Measurements from ENCODE around the gene NEUROD4. TPM values are rescaled to one million over a fixed set of nuclear protein-coding genes. Genes with fewer than 3 reads are reported as not detected.

Gene NEUROD4
- total RNA-seq, 2 experiments from 2014 or later: not detected

- Mint-ChIP-seq H3K4me3 (no peak overlapping the region), H3K4me1 (ENCODE audit: low read depth) (peaks cover 27% of the 10 kb centered on the region), H3K9me3 (no peaks in the 10 kb centered on the region), H3K36me3 (no peaks in the 10 kb centered on the region), H3K27ac (no peak overlapping the region), H3K27me3 (peaks cover 2% of the 10 kb centered on the region)
- intact Hi-C loops (cut with micrococcal nuclease): no loop called here
- no peak for DNase-seq
- POLR2A ChIA-PET: no interaction called here
- CTCF ChIA-PET: no interaction called here
Observed at GRCh38 chr12:55039395-55040354, 19.9 kb downstream of the NEUROD4 start.

- POLR2A ChIA-PET: no interaction called here
- peaks cover 15% of the 10 kb centered on the region for H3K4me1 Mint-ChIP-seq (ENCODE audit: low read depth)
- H3K27ac Mint-ChIP-seq: no peak overlapping the region
- no peak for DNase-seq
- H3K27me3 Mint-ChIP-seq: peaks cover 2% of the 10 kb centered on the region
- H3K9me3 Mint-ChIP-seq: no peaks in the 10 kb centered on the region
- intact Hi-C loops (cut with micrococcal nuclease): no loop called here
- CTCF ChIA-PET: interaction anchor here (0.9 to 2.7 kb wide), 2 partner anchors 9 to 27 kb away, joined by 3 to 7 read pairs; no protein-coding TSS in a partner anchor
- H3K4me3 Mint-ChIP-seq: no peak overlapping the region
- H3K36me3 Mint-ChIP-seq: no peaks in the 10 kb centered on the region
Observed at GRCh38 chr12:55041345-55042055, 21.7 kb downstream of the NEUROD4 start.

GRCh38 chr12:55043542-55043941 lies 23.8 kb downstream of the NEUROD4 start:
- Mint-ChIP-seq H3K4me1 (ENCODE audit: low read depth) (no peaks in the 10 kb centered on the region), H3K9me3 (no peaks in the 10 kb centered on the region), H3K27me3 (peaks cover 2% of the 10 kb centered on the region), H3K36me3 (no peaks in the 10 kb centered on the region), H3K4me3 (no peak overlapping the region), H3K27ac (no peak overlapping the region)
- POLR2A ChIA-PET: no interaction called here
- CTCF ChIA-PET: interaction anchor here (1.1 to 2.7 kb wide), 4 partner anchors 25 to 50 kb away, joined by 3 to 9 read pairs (median 6); no protein-coding TSS in a partner anchor
- no peak for DNase-seq
- intact Hi-C loops (cut with micrococcal nuclease): no loop called here

- Mint-ChIP-seq H3K4me3 (no peak overlapping the region), H3K36me3 (no peaks in the 10 kb centered on the region), H3K4me1 (ENCODE audit: low read depth) (no peaks in the 10 kb centered on the region), H3K27ac (no peak overlapping the region), H3K27me3 (peaks cover 2% of the 10 kb centered on the region), H3K9me3 (no peaks in the 10 kb centered on the region)
- POLR2A ChIA-PET: no interaction called here
- CTCF ChIA-PET: interaction anchor here (1.1 to 1.4 kb wide), 2 partner anchors 28 to 51 kb away, joined by 3 to 9 read pairs; no protein-coding TSS in a partner anchor
- intact Hi-C loops (cut with micrococcal nuclease): no loop called here
- no peak for DNase-seq
Observed at GRCh38 chr12:55044135-55044534, 24.4 kb downstream of the NEUROD4 start.

- H3K4me3 Mint-ChIP-seq: no peak overlapping the region
- H3K9me3 Mint-ChIP-seq: no peaks in the 10 kb centered on the region
- H3K36me3 Mint-ChIP-seq: no peaks in the 10 kb centered on the region
- no peaks in the 10 kb centered on the region for H3K4me1 Mint-ChIP-seq (ENCODE audit: low read depth)
- ChIA-PET CTCF (interaction anchor here (1.1 to 5.0 kb wide), 3 partner anchors 18 to 391 kb away, joined by 3 to 29 read pairs (median 7); no protein-coding TSS in a partner anchor), POLR2A (no interaction called here)
- intact Hi-C loops (cut with micrococcal nuclease): no loop called here
- no peak overlapping the region for H3K27ac Mint-ChIP-seq
- DNase-seq: no peak
- H3K27me3 Mint-ChIP-seq: no peaks in the 10 kb centered on the region
Observed at GRCh38 chr12:55049676-55050075, 29.9 kb downstream of the NEUROD4 start.

- Mint-ChIP-seq H3K4me1 (ENCODE audit: low read depth) (no peaks in the 10 kb centered on the region), H3K36me3 (no peaks in the 10 kb centered on the region), H3K27me3 (peaks cover 1% of the 10 kb centered on the region), H3K4me3 (no peak overlapping the region), H3K27ac (no peak overlapping the region), H3K9me3 (no peaks in the 10 kb centered on the region)
- DNase-seq: no peak
- ChIA-PET CTCF (interaction anchor here (1.3 to 2.6 kb wide), 2 partner anchors 17 to 21 kb away, joined by 6 to 9 read pairs; no protein-coding TSS in a partner anchor), POLR2A (no interaction called here)
- intact Hi-C loops (cut with micrococcal nuclease): no loop called here
Observed at GRCh38 chr12:55051197-55051947, 31.6 kb downstream of the NEUROD4 start.

GRCh38 chr12:55057481-55057880 lies 37.7 kb downstream of the NEUROD4 start:
- H3K9me3 Mint-ChIP-seq: no peaks in the 10 kb centered on the region
- H3K4me1 Mint-ChIP-seq (ENCODE audit: low read depth): peaks cover 11% of the 10 kb centered on the region
- POLR2A ChIA-PET: no interaction called here
- H3K27me3 Mint-ChIP-seq: peaks cover 1% of the 10 kb centered on the region
- CTCF ChIA-PET: interaction anchor here (1.4 to 2.5 kb wide), 2 partner anchors 12 to 15 kb away, joined by 7 to 12 read pairs; no protein-coding TSS in a partner anchor
- no peak overlapping the region for H3K4me3 Mint-ChIP-seq
- no peak overlapping the region for H3K27ac Mint-ChIP-seq
- no peaks in the 10 kb centered on the region for H3K36me3 Mint-ChIP-seq
- DNase-seq: no peak
- intact Hi-C loops (cut with micrococcal nuclease): no loop called here

GRCh38 chr12:55058082-55058481 lies 38.3 kb downstream of the NEUROD4 start:
- ChIA-PET CTCF (interaction anchor here (2.2 kb wide), 1 partner anchor 14 kb away, joined by 12 read pairs; no protein-coding TSS in a partner anchor), POLR2A (no interaction called here)
- intact Hi-C loops (cut with micrococcal nuclease): no loop called here
- Mint-ChIP-seq H3K36me3 (no peaks in the 10 kb centered on the region), H3K4me3 (no peak overlapping the region), H3K4me1 (ENCODE audit: low read depth) (peaks cover 11% of the 10 kb centered on the region), H3K9me3 (no peaks in the 10 kb centered on the region), H3K27me3 (peaks cover 1% of the 10 kb centered on the region), H3K27ac (no peak overlapping the region)
- DNase-seq: no peak

- H3K36me3 Mint-ChIP-seq: no peaks in the 10 kb centered on the region
- H3K4me3 Mint-ChIP-seq: no peak overlapping the region
- H3K27me3 Mint-ChIP-seq: peaks cover 1% of the 10 kb centered on the region
- H3K9me3 Mint-ChIP-seq: no peaks in the 10 kb centered on the region
- intact Hi-C loops (cut with micrococcal nuclease): no loop called here
- no peak for DNase-seq
- POLR2A ChIA-PET: no interaction called here
- peaks cover 11% of the 10 kb centered on the region for H3K4me1 Mint-ChIP-seq (ENCODE audit: low read depth)
- CTCF ChIA-PET: interaction anchor here (1.0 to 2.2 kb wide), 2 partner anchors 13 to 234 kb away, joined by 3 to 12 read pairs; no protein-coding TSS in a partner anchor
- H3K27ac Mint-ChIP-seq: no peak overlapping the region
Observed at GRCh38 chr12:55058776-55059175, 39.0 kb downstream of the NEUROD4 start.

- no peak overlapping the region for H3K4me3 Mint-ChIP-seq
- ChIA-PET CTCF (interaction anchor here (2.4 kb wide), 1 partner anchor 11 kb away, joined by 10 read pairs; no protein-coding TSS in a partner anchor), POLR2A (no interaction called here)
- peaks cover 1% of the 10 kb centered on the region for H3K27me3 Mint-ChIP-seq
- peaks cover 11% of the 10 kb centered on the region for H3K4me1 Mint-ChIP-seq (ENCODE audit: low read depth)
- intact Hi-C loops (cut with micrococcal nuclease): no loop called here
- H3K36me3 Mint-ChIP-seq: no peaks in the 10 kb centered on the region
- H3K9me3 Mint-ChIP-seq: no peaks in the 10 kb centered on the region
- DNase-seq: peak; percentile 72
- no peak overlapping the region for H3K27ac Mint-ChIP-seq
Observed at GRCh38 chr12:55060470-55060869, 40.7 kb downstream of the NEUROD4 start.

- intact Hi-C loops (cut with micrococcal nuclease): no loop called here
- Mint-ChIP-seq H3K36me3 (no peaks in the 10 kb centered on the region), H3K4me3 (no peak overlapping the region), H3K27ac (no peak overlapping the region), H3K4me1 (ENCODE audit: low read depth) (peaks cover 11% of the 10 kb centered on the region), H3K27me3 (peaks cover under 1% of the 10 kb centered on the region), H3K9me3 (no peaks in the 10 kb centered on the region)
- DNase-seq: no peak
- ChIA-PET CTCF (interaction anchor here (0.6 to 2.4 kb wide), 2 partner anchors 11 to 14 kb away, joined by 3 to 10 read pairs; no protein-coding TSS in a partner anchor), POLR2A (no interaction called here)
Observed at GRCh38 chr12:55061024-55061423, 41.2 kb downstream of the NEUROD4 start.
